Cardiac septum (tissue), 1 donor: ENCODE results near the gene CDH23. TPM values are rescaled to one million over a fixed set of nuclear protein-coding genes. Genes with fewer than 3 reads are reported as not detected.

Source experiments
- DNase-seq: peaks from one replicate; pipeline ENCODE4 v3.0.0-alpha.2; 2020; ENCODE audit warnings: low spot score
- intact Hi-C: fragments of 100-400 bp; cut with DNase I; formaldehyde crosslinking; loops from one replicate; pipeline ENCODE4 v1.14.0; 2022
- total RNA-seq: library from RNA; stranded (reverse); fragmentation: NEBNext Ultra II Directional; extraction: Animal tissue kit (Norgen Biotek cat#: 25700); gene quantifications from one replicate; pipeline ENCODE4 v1.2.1, GENCODE V29; 2021
- donor health status: DM: no; HTN: no; CAD: no.

Gene CDH23
- total RNA-seq, 1 donor from 2014 or later, result 9.3 TPM

DNA sequence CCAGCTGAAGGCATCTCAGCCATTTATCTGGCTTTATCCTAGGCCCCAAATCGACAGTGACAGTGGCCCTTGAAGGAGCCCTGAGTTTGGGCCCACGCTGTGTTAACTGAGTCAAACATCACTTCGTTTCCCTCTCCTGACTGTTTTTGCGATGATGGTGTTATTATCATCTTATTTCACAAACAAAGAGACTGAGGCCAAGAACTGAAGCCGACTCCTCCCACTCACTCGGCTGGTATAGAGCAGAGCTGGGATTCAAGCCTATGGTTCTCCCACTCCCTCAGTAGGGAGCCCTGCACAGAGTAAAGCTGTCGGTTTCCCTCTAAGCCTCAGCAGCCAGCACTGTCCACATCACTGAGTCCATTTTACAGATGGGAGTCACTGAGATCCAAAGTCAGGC lies 141.0 kb downstream of the CDH23 start:
- no peak for DNase-seq
- intact Hi-C loops, result loop anchor here (10.0 kb wide), 1 partner anchor 97 kb away; no protein-coding TSS in a partner anchor

DNA sequence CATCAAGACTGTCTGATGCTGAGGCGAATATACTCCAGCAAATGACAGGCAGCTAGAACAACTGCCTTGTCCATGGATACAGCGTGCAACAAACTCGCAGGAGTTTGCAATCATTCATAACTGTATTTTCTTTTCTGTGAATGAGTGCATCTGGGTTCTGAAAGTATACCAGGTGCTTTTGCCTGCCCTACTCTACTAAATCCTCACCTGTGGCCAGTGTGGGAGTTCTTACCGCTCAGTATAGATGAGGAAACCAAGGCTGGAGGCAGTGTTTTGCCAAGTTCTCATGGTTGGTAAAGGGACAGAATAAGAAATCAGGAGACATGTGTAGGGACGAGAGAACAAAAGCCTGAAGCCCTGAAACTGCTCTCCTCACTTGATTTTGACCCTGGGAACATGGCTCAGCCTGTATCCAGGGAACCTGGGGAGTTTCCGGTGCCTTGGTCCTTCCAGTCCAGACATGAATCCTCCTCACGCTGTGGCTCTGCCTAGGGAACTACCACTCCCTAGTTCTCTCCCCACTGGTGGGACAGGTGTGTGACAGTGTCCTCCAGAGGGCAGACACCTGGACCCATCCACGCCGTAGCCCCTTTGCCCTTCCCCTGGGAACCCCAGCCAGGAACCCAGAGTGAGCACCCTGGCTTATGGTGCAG lies 142.0 kb downstream of the CDH23 start:
- intact Hi-C loops, result loop anchor here (10.0 kb wide), 1 partner anchor 96 kb away; no protein-coding TSS in a partner anchor
- no peak for DNase-seq

DNA sequence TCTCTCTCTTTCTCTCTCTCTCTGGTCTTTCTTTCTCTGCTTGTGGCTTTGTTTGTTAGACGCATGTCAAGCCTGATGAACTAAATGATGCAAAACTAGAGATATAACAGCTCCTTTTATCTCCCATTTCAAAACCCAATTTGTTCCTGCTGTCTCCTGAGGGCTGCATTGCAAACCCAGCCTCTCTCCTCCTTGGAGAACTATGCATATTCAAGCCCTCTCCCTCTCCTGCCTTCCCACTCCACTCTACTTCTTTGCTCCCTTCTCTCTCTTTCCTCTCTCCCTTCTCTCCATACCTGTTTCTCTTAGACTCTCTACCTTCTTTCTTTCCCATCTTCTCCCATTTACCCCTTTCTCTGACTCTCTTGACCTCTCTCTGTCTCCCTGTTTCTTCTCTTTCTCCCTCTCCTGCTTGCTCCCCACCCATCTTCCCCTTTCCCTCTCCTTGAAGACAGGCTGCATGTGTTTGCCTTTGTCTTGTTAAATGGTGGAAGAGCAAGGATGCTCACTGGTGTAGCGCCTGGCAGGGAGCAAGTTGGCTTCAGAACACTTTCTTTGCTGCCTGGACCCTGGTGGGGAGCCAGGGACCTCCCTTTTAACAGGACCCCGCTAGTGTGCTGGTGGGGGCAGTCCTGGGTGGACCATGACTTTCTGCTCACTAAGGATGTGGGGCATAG lies 142.9 kb downstream of the CDH23 start:
- no peak for DNase-seq
- intact Hi-C loops, result loop anchor here (10.0 kb wide), 1 partner anchor 95 kb away; no protein-coding TSS in a partner anchor

DNA sequence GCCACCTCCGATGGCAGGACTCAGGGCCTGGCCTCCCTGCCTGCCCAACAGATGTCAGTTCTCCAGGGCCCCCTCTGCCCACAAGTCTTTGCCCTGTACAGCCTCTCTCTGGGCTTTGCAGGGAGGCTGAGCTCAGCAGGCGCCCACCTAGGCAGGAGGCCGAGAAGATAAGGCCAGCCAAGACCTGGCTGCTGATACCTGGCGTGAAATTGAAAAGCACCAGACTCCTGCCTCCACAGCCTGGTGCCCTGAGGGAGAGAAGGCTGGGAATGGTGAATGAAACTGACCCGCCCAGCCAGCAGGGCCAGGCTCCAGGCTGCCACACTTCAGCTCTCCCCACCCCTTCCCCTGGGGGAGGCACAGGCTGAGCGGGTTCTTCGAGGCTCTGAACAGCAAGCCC lies 145.8 kb downstream of the CDH23 start:
- DNase-seq, result no peak
- intact Hi-C loops, result no loop called here

DNA sequence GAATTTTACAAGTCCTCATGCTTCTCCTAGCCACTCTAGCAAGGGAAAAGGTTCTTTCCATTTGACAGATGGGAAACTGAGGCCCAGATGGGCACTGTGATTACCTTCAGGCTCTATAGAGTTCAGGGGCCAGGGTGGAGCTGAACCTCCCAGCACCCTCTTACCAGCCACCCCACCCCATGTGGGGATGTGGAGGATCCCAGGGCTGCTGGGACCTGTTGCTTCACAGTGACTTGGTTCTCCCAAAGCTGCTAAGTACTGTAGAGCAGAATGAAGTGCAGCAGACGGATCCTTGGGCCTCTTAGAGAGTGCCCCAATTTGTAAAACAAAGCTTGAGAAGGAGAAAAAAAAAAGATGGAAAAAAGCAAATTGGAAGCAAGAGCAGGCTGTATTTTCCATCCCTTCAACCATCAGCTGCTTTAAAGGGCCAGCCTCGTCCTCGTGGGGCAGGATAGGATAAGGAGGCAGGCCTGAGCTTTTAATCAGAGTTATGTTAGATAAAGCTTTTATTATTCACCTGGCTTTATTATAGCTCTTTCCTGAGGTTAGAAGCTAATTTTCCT lies 147.0 kb downstream of the CDH23 start:
- DNase-seq, result no peak
- intact Hi-C loops, result no loop called here

DNA sequence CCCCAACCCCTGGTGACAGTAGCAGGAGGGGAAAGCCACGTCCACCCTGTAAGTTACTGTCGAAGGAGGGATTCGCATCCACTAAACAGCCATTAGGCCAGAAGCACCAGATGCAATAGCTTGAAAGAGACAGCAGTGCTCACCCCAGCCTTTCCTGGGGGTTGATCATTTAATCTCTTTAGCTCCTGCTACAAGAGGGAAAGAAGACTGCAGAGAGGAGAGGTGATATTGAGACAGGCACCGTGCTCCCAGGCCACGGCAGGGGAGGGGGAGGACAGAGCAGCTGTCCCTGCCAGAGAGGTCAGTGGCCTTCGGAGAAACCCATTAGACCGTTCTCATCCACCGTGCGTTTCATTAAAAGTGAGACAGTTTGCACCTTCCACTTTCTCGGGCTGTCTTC lies 148.3 kb downstream of the CDH23 start:
- intact Hi-C loops, result loop anchor here (5.0 kb wide), 1 partner anchor 222 kb away; no protein-coding TSS in a partner anchor
- no peak for DNase-seq

DNA sequence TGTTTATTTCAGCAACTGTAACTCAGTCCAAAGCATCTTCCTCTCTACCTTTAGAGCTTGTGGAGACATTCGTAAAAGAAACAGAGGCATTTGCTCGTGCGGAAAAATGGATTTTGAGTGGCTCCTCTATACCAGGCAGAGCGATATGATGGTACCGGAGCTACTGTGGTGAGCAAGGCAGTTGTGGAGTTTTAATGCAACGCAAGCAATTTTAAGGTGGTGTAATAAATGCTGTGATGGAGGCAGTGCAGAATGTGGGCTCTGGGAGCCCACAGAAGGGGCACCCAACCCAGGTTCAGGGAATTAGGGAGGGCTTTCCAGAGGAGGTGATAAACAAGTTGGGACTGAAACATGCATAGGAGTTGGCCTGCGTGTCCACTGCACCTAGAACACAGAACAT lies 149.5 kb downstream of the CDH23 start:
- intact Hi-C loops, result loop anchor here (5.0 kb wide), 1 partner anchor 221 kb away; no protein-coding TSS in a partner anchor
- DNase-seq, result no peak

DNA sequence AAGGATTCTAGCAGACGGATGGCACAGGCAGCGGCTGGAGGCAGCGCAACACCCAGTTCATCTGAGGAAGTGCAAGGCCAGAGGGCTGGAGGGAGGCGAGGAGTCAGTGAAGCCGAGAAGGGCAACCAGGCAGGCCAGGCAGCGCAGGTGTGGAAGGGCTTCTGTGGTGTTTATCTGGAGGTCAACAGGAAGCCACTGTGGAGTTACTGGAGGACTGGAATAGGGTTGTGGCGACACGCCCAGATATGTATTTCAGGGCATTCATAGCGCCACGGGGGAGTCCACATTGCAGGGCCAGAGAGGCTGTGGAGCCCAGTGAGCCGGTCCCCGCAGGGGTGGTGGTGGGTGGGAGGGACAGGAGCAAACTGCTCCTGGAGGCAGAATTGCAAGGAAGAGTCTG lies 150.6 kb downstream of the CDH23 start:
- intact Hi-C loops, result loop anchor here (5.0 kb wide), 1 partner anchor 220 kb away; no protein-coding TSS in a partner anchor
- DNase-seq, result peak; percentile 79

DNA sequence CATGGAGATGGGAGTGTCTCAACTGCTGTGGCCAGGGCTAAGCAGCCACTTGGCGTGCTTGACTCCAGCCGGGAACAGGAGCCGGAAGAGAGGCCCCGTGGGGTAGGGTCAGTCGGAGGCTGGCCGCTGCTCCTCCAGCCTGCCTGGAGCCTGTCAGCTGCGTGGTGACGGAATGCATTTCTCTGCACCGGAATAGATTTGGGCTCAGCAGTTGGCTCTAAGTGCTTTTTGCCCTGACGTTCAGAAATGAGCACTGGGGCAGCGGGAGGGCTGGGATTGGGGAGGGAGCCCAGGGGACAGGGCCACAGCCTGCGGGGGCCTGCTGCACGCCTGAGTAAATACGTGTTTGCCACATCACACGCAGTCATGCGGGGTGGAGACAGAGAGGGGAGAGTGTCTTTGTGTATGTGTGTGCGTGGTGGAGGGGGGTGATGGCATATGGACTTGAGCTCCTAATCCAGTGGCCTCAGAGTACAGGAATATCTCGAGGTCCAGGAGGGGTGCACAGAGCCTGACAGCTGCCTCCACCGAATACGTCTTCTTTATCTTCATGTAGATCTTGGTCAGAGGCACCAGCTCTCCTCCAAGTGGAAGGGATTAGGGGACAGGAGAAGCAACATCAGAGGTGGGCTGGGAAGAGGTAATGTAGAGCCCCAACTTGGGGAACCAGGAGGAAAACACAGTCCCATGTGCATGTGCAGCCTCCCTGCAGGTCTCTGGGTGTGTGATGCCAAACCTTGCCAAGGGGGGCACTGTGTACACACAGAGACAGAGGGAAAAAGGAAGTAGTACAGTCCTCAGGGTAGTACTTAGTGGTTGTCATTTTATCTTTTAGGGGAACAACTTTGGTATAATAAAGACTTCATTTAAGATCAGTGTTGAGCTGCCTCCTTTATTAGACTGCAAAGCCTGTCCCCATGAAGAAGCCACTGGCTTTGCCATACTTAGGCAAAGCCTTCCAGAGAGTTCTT lies 151.4 kb downstream of the CDH23 start:
- intact Hi-C loops, result loop anchor here (5.0 kb wide), 1 partner anchor 219 kb away; no protein-coding TSS in a partner anchor
- peak; percentile 90 for DNase-seq

DNA sequence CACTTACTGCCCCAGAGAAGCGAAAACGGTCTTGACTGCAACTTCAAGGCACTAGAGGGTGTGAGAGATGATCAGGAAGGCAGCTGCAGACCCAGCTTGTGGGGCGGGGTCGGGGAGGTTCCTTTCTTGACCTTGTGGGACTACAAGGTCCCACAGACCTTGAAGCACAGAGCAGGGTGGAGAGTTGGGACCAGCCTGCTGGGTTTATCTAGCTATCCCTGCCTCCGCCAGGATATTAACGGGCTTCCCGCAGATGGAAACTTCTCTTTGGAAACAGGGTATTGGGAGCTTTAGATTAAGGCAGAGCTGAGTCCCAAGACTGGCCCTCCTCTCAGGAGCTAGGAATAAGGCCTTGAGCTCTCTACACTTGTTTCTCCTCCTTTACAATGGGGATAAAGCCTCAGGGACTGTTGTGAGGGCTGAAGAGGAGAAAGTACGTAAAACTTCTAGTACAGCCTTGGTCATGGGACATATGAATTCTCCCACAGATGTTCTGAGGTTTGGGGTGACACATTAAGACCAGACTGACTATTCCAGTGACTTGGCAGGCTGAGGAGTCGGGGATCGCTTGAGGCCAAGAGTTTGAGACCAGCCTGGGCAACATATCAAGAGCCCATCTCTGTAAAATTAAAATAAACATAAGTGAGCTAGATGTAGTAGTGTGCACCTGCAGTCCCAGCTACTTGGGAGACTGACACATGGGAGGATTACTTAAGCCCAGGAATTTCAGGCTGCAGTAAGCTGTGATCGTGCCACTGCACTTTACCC lies 153.2 kb downstream of the CDH23 start:
- DNase-seq, result no peak
- intact Hi-C loops, result loop anchor here (5.0 kb wide), 1 partner anchor 217 kb away; no protein-coding TSS in a partner anchor

DNA sequence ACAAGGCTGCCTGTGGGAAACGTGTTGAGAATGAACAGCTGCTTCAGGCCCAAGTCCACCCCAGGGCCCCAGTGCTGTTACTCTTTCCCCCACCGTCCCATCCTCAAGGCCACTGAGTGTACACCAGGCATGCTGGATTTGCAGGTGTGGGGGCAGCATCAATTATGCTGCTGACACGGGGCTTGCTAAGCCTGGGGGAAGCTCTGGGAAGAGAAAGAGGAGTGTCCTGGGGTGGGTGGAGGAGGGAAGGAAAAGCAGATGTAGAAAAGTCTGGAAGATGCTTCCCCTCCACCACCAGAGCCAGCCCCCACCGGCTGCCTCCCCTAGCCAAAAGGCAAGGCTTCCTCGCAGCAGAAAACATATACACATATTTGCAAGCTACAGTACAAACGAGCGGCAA lies 153.9 kb downstream of the CDH23 start:
- no peak for DNase-seq
- intact Hi-C loops, result no loop called here

DNA sequence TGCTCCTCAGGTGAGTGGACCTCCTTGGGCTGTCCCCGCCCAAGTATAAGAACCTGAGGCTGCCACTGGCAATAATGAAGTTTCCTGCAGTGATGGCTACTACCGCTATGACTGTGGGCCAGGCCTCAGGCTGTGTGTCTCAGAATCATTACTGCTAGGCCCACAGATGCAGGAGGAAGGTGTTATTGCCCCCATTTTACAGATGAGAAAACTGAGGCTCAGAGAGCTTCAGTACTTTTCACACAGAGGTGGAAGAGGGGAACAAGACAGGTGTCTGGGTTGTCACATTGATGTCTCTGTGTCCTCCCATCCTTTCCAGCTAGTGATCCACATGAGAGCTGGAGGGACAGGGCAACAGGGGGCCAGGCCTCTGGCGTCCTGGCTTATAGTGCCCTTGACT lies 155.2 kb downstream of the CDH23 start:
- no peak for DNase-seq
- intact Hi-C loops, result no loop called here

DNA sequence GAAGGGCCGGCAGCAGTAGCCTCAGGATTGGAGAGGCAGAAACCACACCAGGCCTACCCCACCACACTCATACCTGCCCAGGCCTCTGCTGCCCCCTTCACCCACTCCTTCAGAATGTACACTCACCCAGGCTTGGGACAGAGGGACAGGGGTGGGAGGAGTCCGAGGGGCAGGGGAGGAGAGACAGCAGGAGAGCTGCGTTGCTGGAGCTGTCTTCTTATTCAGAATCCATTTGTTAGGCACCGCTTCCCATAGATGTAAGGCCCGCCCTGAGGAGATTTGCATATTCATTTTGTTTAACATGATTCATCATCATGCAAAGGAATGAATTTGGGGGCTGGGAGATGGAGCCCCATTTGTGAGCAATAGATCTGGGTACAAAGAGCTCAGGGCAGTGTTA lies 156.7 kb downstream of the CDH23 start:
- DNase-seq, result no peak

DNA sequence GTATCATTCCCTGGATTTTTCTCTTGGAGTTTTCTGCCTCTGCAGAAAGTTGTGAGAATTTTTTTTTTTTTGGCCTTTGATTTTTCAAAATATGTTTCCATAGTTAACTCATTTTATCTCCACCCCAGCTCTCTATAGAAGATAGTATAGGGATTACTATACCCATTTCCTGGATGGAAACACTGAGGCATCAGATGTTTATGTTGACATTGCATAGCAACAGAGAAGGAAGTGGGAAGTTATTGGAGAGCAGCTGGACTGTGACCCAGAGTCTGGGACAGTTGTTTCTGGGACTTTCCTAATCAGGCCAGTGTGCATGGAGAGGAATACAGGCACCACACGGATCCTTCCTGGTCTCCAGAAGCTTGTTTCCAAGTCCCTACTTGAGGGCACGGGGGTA lies 158.0 kb downstream of the CDH23 start:
- DNase-seq, result no peak
- intact Hi-C loops, result no loop called here

More for the DNA sequence above, 156.7 kb downstream of the CDH23 start:
- intact Hi-C loops, result no loop called here

DNA sequence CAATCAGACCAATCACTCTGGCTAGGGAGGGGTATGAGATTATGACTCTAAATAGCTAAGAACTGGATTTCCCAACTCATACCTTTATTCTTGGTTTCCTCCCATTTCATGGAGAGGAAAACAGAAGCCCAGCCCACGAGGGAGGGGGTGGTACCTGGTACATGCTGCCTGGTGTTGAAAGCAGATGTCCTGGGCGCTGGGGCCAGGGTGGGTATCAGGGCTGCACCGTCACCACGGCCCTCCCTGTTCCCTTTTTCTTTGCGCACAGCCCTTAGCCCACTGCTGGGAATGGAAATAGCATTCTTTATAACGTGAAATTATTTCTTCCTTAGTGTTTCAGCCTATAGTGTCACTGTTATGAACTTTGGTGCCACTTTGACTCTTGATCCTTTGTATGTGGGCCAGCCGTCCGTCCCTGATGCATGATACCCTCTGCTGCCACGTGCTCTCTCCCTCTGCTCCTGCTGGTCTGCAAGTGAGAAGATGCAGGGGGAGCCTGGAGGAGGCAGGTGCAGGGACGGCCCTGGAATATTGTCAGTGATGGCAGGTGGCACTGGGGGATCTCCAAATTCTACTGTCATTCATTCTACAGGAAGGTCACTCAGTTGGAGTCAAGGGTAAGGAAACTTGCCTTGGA lies 158.5 kb downstream of the CDH23 start:
- no peak for DNase-seq
- intact Hi-C loops, result no loop called here

DNA sequence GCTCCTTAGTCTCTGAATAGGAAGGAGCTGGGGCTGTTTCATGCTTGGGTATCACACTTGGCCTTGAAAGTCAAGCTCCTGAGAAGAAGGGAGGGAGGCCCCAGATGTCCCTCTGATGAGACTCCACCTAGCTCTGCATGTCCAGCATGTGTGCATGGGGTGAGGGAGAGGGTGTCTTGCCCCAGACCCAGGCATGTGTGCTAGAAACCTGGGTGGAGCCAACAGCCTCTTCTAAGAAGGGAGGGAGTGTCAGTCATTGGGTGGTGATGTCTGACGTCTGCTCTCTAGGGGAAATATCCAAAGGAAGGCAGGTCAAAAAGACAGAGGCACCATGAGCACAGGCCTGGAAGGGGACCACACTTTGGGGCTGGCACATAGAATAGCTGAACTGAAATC lies 159.0 kb downstream of the CDH23 start:
- intact Hi-C loops, result no loop called here
- no peak for DNase-seq

DNA sequence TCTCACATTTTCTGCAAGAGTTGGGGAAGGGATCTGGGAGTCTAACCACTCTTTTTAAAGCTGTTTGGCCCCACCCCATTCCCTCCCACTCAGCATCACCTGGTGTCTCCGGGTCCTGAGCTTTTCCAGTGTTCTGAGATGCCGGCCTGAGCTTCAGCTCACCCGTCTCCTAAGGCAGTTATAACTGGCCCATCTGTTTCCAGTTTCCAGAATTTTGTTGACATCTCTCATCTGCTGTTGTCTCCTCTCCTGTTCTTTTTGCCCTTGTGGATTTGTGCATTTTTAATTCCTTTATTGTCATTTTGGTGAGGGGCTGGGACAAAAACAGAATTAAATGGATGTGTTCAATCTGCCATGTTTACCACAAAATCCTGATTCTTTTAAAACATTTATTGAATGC lies 162.3 kb downstream of the CDH23 start:
- DNase-seq, result no peak
- intact Hi-C loops, result no loop called here

DNA sequence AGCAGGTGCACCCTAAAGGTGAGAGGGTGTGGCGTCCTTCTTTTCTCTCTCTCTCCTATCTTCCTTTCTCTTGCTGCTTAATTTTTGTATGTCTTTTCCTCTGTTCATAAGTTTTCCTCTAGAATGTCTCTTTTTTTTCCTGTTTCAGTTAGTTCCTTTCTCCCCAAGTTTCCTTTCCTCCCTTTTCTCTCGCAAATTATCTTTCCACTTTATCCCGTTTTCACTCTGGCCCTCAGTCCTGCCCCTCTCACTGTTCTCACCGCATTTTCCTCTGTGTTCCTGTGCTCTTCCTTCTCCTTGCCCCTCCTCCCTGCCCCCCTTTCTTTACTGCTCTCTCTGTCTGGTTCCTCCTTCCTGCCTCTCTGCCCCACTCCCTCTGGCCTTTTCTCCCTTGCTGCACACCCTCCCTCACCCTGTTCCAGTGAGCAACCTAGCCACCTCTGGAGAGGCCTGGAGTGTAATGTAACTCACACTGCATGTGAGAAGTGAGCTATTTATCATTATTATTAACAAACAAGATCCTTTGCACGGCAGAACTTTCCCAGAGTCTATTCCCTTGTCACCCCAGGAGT lies 164.4 kb downstream of the CDH23 start:
- intact Hi-C loops, result no loop called here
- DNase-seq, result no peak
